Stimulated activated effector memory CD8-positive, alpha-beta T cell treated with anti-CD3 and anti-CD28 coated beads, Interleukin-12 subunit alpha, Interleukin-12 subunit beta, amount 100 ng/mL, for 72 hours (primary cell): ENCODE results near the gene GSK3B.

ENCODE experiments used
- ATAC-seq: fragments of 150-1000 bp; cut with Tn5 transposase; 2 replicates; pipeline ENCODE4 v1.10.0; 2021
- DNase-seq, 2 donors: peaks; one replicate each; pipeline ENCODE4 v3.0.0; 2021 to 2022; ENCODE audit warnings: low spot score in 2 of 2
- H3K27ac Mint-ChIP-seq: one replicate; pipeline ENCODE4 v1.8.0; 2022; ENCODE audit warnings: mild to moderate bottlenecking, mixed read lengths
- H3K36me3 Mint-ChIP-seq: one replicate; pipeline ENCODE4 v1.8.0; 2022; ENCODE audit warnings: mild to moderate bottlenecking, mixed read lengths
- H3K4me1 Mint-ChIP-seq: one replicate; pipeline ENCODE4 v1.8.0; 2022; ENCODE audit warnings: mixed read lengths
- H3K4me3 Mint-ChIP-seq: one replicate; pipeline ENCODE4 v1.8.0; 2022; ENCODE audit warnings: mild to moderate bottlenecking, mixed read lengths
- H3K9me3 Mint-ChIP-seq: one replicate; pipeline ENCODE4 v1.8.0; 2022; ENCODE audit warnings: mixed read lengths

Gene GSK3B

DNA sequence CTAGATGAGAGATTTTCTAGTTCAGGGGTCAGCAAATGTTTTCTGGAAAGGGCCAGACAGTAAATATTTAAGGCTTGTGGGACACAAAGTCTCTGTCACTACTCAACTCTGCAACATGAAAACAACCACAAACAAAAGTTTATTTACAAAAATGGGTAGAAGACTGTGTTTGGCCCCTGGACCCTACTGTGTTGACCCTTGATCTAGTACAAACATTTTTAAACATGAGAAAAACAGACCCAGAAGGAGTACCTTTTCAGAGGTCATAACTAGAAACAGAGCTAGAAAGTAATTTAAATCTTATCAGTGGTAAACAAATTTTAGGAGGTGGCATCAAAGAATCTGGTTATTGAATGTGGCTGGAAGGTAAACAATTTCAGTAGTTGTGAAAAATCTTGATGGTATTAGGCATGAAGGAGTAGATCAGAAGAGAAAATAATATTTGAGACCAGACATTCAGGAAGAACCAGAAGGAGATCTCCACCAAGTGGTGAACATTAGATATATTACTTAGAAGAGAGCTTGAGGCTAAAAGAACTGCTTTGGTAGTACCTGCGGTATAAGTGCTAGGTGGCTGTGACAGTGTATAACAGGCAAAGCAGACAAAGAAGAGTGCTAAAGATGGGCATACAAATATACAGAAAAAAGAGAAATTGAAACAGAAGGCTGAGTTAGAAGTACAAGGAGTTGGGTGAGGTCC is 210.6 kb downstream of the GSK3B start:
- no peak overlapping the region for H3K27ac Mint-ChIP-seq
- ATAC-seq (no peak), DNase-seq (no peak)
- H3K4me1 Mint-ChIP-seq = peaks cover 10% of the 10 kb centered on the region
- no peaks in the 10 kb centered on the region for H3K9me3 Mint-ChIP-seq
- peaks cover 22% of the 10 kb centered on the region for H3K36me3 Mint-ChIP-seq
- no peak overlapping the region for H3K4me3 Mint-ChIP-seq

GRCh38 chr3:119880966-119881365 is 213.3 kb downstream of the GSK3B start:
- Mint-ChIP-seq H3K9me3 (no peaks in the 10 kb centered on the region), H3K4me3 (no peak overlapping the region), H3K4me1 (peaks cover 10% of the 10 kb centered on the region), H3K27ac (no peak overlapping the region), H3K36me3 (peaks cover 22% of the 10 kb centered on the region)
- no peak for ATAC-seq
- DNase-seq = no peak

DNA sequence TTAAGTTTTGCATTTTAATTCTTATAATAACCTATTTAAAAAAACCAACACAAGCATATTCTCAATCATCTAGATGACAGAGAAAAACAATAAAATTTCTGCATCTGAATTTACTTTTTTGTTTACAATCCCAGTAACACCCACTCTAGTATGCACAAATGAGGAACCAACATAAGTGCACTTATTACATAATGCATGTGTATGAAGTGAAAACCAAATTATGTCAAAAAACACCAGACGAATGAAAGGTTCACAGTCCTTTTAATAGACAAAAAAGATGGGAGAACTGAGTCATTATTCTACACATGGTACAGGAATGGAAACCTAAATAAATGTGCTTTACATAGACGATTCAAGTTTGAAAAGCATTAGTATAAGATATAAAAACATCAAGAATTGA is 220.6 kb downstream of the GSK3B start:
- no peaks in the 10 kb centered on the region for H3K9me3 Mint-ChIP-seq
- no peak for DNase-seq
- H3K4me3 Mint-ChIP-seq = no peak overlapping the region
- H3K4me1 Mint-ChIP-seq = no peaks in the 10 kb centered on the region
- peaks cover 7% of the 10 kb centered on the region for H3K36me3 Mint-ChIP-seq
- ATAC-seq = no peak
- H3K27ac Mint-ChIP-seq = no peak overlapping the region

- Mint-ChIP-seq H3K4me3 (no peak overlapping the region), H3K4me1 (no peaks in the 10 kb centered on the region), H3K36me3 (peaks cover 11% of the 10 kb centered on the region), H3K9me3 (no peaks in the 10 kb centered on the region), H3K27ac (peak overlapping the region; percentile 20)
- ATAC-seq = no peak
- DNase-seq = no peak
These were observed 221.5 kb downstream of the GSK3B start for GRCh38 chr3:119872773-119873172.

DNA sequence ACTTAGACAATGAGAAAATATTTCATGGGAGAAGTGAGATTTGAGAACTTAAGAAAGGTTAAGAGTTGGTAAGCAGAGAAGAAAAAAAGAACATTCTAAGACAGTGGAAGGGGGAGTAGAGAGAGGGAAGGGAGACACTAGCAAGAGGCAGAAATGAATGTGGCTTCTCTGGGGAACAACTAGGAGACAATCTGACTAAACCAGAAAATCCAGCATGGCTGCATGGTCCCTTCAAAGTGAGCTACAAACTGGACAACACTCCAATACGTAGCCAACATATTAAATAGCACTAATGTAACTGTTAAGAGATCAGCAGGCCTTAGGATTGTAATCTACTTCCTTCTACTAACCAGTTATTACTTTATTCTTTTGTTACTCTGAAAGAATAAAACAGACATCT is 222.7 kb downstream of the GSK3B start:
- no peak for DNase-seq
- Mint-ChIP-seq H3K4me3 (no peak overlapping the region), H3K36me3 (peaks cover 18% of the 10 kb centered on the region), H3K27ac (no peak overlapping the region), H3K4me1 (no peaks in the 10 kb centered on the region), H3K9me3 (no peaks in the 10 kb centered on the region)
- ATAC-seq = no peak

DNA sequence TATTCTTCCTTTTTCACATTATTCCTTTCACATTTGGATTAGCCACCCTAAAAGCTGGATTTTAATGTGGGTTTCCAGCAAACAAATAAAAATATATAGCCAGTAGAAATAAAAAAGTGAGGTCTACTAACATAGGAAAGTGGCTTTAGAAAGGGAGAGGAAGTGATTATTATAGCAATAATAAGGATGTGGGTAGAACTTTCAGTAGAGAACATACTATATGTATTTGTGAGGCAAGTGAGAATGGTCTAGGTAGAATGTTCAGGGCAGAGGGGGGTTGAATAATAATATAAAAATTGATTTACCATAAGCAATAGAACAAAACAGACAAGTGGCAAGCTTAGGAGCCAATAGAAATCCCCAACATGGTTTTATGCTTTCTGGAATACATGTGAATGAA is 223.7 kb downstream of the GSK3B start:
- DNase-seq = no peak
- Mint-ChIP-seq H3K4me1 (no peaks in the 10 kb centered on the region), H3K27ac (no peak overlapping the region), H3K9me3 (no peaks in the 10 kb centered on the region), H3K36me3 (peaks cover 22% of the 10 kb centered on the region), H3K4me3 (no peak overlapping the region)
- no peak for ATAC-seq

GRCh38 chr3:119864476-119864875 is 229.8 kb downstream of the GSK3B start:
- H3K9me3 Mint-ChIP-seq = no peaks in the 10 kb centered on the region
- H3K4me1 Mint-ChIP-seq = no peaks in the 10 kb centered on the region
- no peak overlapping the region for H3K27ac Mint-ChIP-seq
- DNase-seq (no peak), ATAC-seq (no peak)
- no peak overlapping the region for H3K4me3 Mint-ChIP-seq
- H3K36me3 Mint-ChIP-seq = peaks cover 59% of the 10 kb centered on the region

DNA sequence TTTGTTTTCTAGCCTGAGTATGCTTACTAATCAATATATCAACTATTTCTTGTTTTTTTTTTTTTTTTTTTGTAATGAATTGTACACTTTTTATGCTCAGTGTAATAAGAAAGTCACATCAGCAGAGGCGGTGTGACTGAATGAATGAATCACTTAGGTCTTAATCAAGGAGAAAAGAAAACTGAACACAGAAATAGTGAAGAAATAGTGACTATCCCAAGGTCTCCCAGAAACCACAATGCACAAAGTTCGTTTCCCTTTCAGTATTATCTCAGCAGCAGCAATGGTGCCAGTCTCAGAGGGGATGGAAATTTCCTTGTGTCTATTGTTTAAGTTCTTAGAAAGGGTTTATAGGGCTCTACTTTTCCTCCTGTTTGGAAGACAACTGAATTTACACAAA is 231.6 kb downstream of the GSK3B start:
- no peaks in the 10 kb centered on the region for H3K9me3 Mint-ChIP-seq
- no peak for DNase-seq
- no peaks in the 10 kb centered on the region for H3K4me1 Mint-ChIP-seq
- no peak overlapping the region for H3K4me3 Mint-ChIP-seq
- H3K36me3 Mint-ChIP-seq = peaks cover 58% of the 10 kb centered on the region
- no peak for ATAC-seq
- no peak overlapping the region for H3K27ac Mint-ChIP-seq

- Mint-ChIP-seq H3K4me1 (no peaks in the 10 kb centered on the region), H3K36me3 (peaks cover 56% of the 10 kb centered on the region), H3K27ac (no peak overlapping the region), H3K4me3 (no peak overlapping the region), H3K9me3 (no peaks in the 10 kb centered on the region)
- no peak for ATAC-seq
- no peak for DNase-seq
These were observed 232.6 kb downstream of the GSK3B start for GRCh38 chr3:119861681-119862080.

DNA sequence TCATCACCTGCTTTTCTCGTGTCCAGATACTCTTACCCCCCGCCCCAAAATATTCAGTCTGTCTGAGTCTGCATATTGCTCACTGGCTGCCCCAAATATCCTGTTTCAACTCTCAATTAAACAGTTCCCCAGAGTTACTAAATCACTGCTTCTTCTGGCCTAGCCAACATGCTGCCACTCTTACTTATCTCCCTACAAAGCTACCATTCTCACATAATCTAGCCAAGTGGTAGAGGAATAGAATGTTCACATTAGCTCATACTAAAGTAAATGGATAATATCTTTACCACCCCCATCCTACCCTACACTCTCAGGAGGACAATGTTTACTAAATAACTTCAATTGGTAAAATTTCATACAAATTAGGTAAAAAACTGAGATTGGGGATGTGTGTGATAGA is 234.5 kb downstream of the GSK3B start:
- H3K9me3 Mint-ChIP-seq = peaks cover 2% of the 10 kb centered on the region
- H3K36me3 Mint-ChIP-seq = peaks cover 48% of the 10 kb centered on the region
- no peak overlapping the region for H3K4me3 Mint-ChIP-seq
- ATAC-seq (no peak), DNase-seq (no peak)
- peaks cover 4% of the 10 kb centered on the region for H3K4me1 Mint-ChIP-seq
- no peak overlapping the region for H3K27ac Mint-ChIP-seq

DNA sequence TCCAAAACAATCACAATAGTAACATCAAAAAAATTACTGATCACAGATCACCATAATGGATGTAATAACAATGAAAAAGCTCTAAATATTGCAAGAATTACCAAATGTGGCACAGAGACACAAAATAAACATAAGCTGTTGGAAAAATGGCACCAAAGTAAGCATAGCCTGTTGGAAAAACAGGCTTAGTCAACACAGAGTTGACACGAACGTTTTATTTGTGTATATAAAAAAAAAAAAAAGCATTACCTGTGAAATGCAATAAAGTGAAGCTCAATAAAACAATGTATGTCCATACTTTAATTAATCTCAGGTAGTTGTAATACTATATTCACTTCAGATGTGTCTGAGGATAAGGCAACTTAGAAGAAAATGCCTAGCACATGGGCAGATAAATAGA is 235.3 kb downstream of the GSK3B start:
- H3K4me1 Mint-ChIP-seq = peaks cover 5% of the 10 kb centered on the region
- peaks cover 41% of the 10 kb centered on the region for H3K36me3 Mint-ChIP-seq
- no peak overlapping the region for H3K27ac Mint-ChIP-seq
- H3K4me3 Mint-ChIP-seq = no peak overlapping the region
- no peak for ATAC-seq
- H3K9me3 Mint-ChIP-seq = peaks cover 2% of the 10 kb centered on the region
- DNase-seq = no peak

- Mint-ChIP-seq H3K4me3 (no peak overlapping the region), H3K9me3 (peaks cover 2% of the 10 kb centered on the region), H3K4me1 (peaks cover 10% of the 10 kb centered on the region), H3K36me3 (peaks cover 18% of the 10 kb centered on the region), H3K27ac (no peak overlapping the region)
- DNase-seq (no peak), ATAC-seq (no peak)
These were observed 237.6 kb downstream of the GSK3B start for GRCh38 chr3:119856695-119857094.

- no peak overlapping the region for H3K4me3 Mint-ChIP-seq
- peaks cover 1% of the 10 kb centered on the region for H3K9me3 Mint-ChIP-seq
- no peaks in the 10 kb centered on the region for H3K36me3 Mint-ChIP-seq
- peaks cover 28% of the 10 kb centered on the region for H3K4me1 Mint-ChIP-seq
- no peak for ATAC-seq
- H3K27ac Mint-ChIP-seq = no peak overlapping the region
- DNase-seq = no peak
These were observed 245.1 kb downstream of the GSK3B start for GRCh38 chr3:119849126-119849525.

- Mint-ChIP-seq H3K4me1 (peaks cover 29% of the 10 kb centered on the region), H3K27ac (no peak overlapping the region)
These were observed 252.3 kb downstream of the GSK3B start for GRCh38 chr3:119841808-119842471.

GRCh38 chr3:119835556-119835955 is 258.7 kb downstream of the GSK3B start:
- no peak for DNase-seq
- Mint-ChIP-seq H3K9me3 (no peaks in the 10 kb centered on the region), H3K27ac (no peak overlapping the region), H3K4me1 (peaks cover 8% of the 10 kb centered on the region), H3K36me3 (peaks cover 10% of the 10 kb centered on the region), H3K4me3 (no peak overlapping the region)
- ATAC-seq = no peak

More at GRCh38 chr3:119841808-119842471, 252.3 kb downstream of the GSK3B start:
- H3K36me3 Mint-ChIP-seq = peaks cover 26% of the 10 kb centered on the region
- ATAC-seq = no peak
- no peak overlapping the region for H3K4me3 Mint-ChIP-seq
- H3K9me3 Mint-ChIP-seq = peaks cover 4% of the 10 kb centered on the region
- no peak for DNase-seq

GRCh38 chr3:119834754-119835370 is 259.4 kb downstream of the GSK3B start:
- Mint-ChIP-seq H3K4me1 (peaks cover 8% of the 10 kb centered on the region), H3K36me3 (peaks cover 10% of the 10 kb centered on the region), H3K27ac (no peak overlapping the region), H3K9me3 (no peaks in the 10 kb centered on the region), H3K4me3 (no peak overlapping the region)
- peak; percentile 81 for ATAC-seq
- no peak for DNase-seq
